Measurements from ENCODE around the gene AADACL3.
"Not testable (repeated sequence)": the region's sequence is repeated elsewhere in the genome, so short reads cannot be mapped to it uniquely, and the experiment has no call there.

Gene AADACL3

DNA sequence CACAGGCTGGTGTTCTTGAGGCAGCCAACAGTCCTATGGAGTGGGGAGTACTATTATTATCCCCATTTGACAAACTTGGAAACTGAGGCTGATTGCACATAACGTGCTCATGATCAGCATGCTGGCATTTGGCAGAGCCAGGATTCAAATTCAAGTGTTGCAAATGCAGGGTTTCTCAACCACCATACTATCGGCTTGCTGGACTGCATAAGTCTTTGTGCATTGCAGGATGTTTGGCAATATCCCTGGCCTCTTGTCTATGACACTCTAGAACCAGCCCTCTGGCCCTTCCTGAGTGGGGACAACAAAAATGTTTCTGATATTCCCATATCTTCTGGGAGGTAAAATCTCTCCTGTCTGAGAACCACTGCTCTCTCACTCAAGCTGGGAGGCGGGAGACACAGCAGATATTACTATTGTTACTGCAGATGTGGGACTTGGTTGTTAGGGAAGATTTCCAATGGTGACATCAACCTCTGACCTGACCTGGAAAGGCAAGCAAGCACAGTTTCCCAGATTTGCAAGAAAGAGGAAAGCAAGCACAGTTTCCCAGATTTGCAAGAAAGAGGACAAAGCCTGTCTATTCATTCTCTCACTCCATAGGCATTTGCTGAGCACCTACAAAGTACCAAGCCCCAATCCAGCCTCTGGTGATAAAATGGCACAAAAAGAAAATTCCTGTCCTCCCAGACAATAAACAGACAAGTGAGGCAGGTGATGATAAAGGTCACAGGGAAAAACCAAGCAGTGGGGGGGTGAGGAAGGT lies 1.0 kb upstream of the AADACL3 start:
- no peak for DNase-seq (ENCODE audit: low read depth)

DNA sequence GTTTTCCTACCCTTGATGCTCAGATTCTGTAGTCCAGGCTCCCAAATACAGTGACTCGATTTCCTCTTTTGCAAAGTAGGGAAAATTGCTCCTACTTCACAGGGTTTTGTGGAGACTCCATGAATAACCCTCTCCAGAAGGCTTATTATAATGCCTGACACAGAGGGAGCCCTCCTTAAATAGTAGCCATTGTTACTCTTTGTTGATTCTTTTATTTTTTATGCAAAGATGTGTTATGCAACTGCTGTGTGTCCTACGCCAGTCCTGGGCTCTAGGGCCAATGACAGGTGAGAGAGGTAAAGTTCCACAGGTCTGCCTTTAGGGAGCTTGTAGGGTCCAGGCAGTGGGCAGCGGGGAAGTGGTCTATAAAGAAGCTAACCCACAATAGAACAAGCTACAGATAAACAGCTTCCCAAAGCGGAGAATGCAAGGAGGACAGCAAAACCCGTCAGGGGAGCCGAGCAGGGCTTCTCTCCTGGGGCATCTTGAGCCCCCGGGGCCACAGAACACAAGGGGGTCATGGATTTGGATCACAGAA lies 1.5 kb downstream of the AADACL3 start:
- DNase-seq (ENCODE audit: low read depth) = no peak

DNA sequence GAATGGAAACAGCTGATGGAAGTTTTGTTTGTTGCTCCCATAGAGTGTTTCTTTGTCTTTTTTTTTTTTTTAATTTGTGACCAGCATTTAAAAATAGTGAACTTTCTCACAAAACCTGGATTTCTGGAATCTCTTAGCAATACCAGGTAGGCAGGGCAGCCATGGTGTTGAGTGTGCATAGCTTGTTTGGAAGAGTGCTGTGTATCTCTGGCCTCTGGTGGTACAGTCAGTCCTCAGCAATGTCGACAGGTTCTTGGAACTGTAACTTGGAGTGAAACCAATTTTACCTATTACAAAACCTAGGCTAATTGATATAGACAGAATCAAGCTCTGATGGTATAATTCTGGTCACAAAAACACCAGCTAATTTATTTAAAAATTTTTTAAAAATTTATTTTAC lies 6.7 kb downstream of the AADACL3 start:
- DNase-seq (ENCODE audit: low read depth) = no peak

DNA sequence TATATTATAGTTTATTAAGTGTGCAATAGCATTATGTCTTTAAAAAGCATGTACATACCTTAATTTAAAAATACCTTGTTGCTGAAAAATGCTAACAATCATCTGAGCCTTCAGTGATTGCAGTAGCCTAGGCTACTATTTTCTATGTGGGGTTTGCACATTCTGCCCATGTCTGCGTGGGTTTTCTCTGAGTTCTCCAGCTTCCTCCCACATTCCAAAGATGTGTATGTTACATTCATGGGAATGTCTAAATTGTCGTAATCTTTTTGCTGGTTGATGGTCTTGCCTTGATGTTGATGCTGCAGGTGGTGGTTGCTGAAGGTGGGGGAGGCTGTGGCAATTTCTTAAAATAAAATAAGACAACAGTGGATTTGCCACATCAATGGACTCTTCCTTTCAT lies 12.5 kb downstream of the AADACL3 start:
- DNase-seq (ENCODE audit: low read depth) = no peak

DNA sequence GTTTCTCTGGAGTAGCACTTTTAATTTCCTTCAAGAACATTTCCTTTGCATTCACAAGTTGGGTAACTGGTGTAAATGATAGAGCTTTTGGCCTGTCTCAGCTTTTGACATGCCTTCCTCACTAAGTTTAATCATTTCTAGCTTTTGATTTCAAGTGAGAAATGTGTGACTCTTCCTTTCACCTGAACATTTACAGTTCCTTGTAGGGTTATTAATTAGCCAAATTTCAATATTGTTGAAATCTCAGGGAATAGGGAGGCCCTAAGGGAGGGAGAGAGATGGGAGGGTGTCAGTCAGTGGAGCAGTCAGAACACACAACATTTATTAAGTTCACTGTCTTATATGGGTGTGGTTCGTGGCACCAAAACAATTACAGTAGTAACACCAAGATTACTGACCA lies 14.2 kb downstream of the AADACL3 start:
- no peak for DNase-seq (ENCODE audit: low read depth)

DNA sequence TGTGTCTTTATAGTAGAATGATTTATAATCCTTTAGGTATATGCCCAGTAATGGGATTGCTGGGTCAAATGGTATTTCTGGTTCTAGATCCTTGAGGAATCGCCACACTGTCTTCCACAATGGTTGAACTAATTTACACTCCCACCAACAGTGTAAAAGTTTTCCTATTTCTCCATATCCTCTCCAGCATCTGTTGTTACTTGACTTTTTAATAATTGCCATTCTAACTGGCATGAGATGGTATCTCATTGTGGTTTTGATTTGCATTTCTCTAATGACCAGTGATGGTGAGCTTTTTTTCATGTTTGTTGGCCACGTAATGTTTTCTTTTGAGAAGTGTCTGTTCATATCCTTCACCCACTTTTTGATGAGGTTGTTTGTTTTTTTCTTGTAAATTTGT lies 15.2 kb downstream of the AADACL3 start:
- not testable (repeated sequence) for DNase-seq (ENCODE audit: low read depth)

DNA sequence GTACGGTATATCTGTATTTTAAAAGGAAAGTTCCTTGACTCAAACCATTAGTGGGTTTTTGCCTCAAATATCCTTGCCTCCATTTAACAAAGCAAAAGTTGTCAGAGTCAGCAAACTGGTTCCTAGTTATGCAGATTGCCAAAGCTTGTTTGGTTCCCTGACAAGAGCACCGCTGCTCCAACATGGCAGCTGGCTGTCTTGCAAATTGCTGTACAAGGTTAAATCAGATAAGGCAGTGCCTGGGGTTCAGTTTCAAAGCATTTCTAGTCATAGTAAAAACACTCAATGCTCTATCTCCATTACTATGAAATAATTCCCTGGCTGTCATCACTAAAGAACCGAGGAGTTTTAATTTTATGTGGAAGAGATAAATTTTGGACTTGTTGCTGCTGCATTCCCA lies 18.7 kb downstream of the AADACL3 start:
- no peak for DNase-seq (ENCODE audit: low read depth)

DNA sequence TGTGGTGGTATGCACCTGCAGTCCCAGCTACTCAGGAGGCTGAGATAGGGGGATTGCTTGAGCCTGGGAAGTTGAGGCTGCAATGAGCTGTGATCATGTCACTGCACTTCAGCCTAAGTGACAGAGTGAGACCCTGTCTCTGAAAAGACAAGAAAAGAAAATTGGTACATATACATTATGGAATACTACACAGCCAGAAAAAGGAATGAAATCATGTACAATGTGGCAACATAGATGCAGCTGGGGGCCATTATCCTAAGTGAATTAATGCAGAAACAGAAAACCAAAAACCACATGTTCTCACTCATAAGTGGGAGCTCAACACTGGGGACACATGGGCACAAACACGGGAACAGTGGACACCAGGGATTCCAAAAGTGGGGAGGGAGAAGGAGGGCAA lies 23.0 kb downstream of the AADACL3 start:
- DNase-seq (ENCODE audit: low read depth) = no peak

DNA sequence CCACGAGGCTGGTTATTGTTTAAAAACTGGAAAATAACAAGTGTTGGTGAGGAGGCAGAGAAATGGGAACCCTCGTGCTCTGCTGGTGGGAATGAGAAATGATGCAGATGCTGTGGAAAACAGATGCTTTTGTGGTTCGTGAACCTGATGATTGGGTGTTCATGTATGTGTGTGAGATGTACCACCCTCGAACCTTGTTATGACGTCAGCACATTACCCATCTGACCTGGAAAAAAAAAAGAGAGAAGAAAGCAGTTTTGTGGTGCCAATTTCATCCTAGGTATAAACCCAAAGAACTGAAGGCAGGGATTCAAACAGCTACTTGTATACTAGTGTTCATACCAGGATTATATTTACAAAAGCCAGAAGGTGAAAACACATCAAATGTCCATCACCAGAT lies 23.7 kb downstream of the AADACL3 start:
- no peak for DNase-seq (ENCODE audit: low read depth)

DNA sequence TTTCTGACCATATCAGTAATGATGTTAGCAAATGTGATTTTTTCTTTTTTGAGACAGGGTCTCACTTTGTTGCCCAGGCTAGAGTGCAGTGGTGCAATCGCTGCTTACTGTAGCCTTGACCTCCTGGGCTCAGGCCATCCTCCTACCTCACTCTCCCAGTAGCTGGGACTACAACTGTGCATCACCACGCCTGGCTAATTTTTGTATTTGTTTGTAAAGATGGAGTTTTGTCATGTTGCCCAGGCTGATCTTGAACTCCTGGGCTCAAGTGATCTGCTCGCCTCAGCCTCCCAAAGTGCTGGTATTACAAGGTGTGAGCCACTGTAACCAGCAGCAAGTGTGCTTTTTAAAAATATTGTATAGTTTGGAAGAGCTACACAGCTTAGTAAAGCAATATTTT lies 26.0 kb downstream of the AADACL3 start:
- no peak for DNase-seq (ENCODE audit: low read depth)

DNA sequence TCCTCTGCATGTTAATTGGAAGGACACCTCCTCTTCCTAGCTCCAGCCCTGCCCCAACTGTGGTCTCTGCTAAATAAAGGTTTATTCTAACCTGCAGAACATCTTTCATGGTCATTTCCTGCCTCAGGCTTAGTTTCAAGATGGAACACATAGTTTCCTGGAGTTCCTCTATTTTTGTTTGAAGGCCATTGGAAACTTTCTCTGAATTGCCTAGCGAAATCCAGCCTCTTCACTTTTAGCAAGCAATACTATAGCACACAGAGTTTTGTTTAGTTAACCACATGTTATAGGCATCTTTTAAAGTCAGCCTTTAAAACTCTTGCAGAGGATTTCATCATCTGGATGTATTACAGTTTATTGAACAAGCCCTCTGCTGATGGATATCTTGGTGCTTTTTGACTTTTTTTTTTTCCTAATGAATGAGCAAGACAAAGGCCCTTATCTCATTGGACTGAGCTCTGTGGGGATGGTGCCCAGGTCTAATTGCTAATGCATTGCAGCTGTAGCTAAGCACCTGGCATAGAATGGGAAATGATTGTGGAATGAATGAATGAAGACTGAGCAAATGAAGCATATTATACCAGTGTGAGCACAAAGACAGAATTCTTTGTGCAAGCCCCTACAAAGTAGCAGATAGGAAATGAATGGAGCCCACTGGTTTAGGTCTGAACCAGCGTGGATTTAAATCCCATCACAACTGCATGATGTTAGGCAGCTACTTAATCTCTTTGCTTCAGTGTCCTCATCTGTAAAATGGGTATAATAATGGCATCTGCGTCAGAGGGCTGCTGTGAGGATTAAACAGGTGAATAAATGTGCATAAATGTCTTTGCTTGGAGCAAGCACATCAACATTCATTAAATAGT lies 29.4 kb downstream of the AADACL3 start:
- DNase-seq (ENCODE audit: low read depth) = no peak

DNA sequence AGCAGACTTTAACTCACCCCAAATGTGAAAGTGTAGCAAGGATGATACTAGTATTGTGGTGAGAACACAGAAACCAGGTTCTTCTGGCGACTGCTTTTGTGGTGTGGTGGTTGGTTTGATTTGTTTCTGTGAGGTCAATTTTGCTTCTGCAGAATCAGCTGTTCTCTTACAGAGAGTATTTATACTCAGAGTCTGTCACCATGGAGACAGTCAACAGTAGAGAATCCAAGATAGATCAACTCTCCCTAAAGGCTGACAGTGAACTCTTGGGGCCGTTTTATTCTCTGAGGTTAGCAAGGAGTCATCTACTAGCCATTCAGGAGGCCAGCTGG lies 30.0 kb downstream of the AADACL3 start, which contains the start of gene CFAP107:
TSS of gene CFAP107 (plus strand) at position 209 of the 332 bp plus-strand sequence. CDS start 231 bp downstream, outside the sequence.
- no peak for DNase-seq (ENCODE audit: low read depth)

DNA sequence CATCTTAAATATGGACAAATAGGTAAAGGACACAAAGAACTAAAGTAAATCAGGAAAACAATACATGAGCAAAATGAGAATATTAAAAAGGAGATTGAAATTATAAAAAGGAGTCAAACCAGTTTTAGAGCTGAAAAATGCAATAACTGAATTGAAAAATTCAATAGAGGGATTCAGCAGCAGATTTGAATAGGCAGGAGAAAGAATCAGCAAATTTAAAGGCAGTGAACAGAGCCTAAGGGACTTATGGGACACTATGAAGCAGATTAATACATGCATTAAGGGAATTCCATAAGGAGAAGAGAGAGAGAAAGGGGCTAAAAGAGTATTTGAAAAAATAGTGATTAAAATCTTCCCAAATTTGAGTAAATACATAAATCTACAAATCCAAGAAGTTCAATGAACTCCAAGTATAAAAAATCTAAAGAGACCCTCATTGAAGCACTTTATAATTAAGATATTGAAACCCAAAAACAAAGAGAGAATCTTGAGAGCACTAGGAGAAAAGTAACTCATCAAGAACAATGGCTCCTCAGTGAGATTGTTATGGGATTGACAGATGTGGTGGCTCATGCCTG lies 33.0 kb downstream of the AADACL3 start:
- DNase-seq (ENCODE audit: low read depth) = no peak

DNA sequence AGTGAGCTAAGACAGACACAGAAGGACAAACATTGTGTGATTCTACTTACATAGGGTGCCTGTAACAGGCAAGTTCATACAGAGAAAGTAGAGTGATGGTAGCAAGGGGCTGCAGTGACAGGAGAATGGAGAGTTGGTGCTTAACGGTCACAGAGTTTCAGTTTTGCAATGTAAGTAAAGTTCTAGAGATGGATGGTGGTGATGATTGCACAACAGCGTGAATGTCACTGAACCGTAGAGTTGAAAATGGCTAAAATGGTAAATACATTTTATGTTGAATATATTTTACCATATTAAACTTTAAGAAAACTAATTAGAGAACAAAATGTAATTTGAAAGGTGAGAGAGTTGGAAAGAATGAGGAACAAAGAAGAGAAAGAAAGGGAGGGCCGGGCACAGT lies 38.8 kb downstream of the AADACL3 start:
- no peak for DNase-seq (ENCODE audit: low read depth)

DNA sequence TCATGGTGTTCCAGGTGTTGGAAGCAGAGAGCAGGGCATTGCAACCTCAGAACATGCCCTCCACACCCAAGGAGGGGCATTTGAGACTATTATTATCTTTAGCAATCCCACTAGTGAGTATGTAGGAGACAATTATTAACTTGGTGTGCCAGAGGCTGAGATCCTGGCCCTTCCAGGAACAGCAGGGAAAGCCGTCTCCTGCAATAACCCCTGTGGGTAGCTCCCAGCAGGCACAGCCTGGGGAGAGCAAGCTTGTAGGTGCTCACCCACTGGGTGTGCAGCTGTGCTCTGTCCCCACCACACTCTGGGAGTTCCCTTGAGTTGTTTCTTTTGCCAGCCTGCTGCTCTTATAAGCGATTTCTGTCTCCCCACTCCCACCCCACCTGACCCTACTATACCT lies 40.4 kb downstream of the AADACL3 start:
- DNase-seq (ENCODE audit: low read depth) = no peak

DNA sequence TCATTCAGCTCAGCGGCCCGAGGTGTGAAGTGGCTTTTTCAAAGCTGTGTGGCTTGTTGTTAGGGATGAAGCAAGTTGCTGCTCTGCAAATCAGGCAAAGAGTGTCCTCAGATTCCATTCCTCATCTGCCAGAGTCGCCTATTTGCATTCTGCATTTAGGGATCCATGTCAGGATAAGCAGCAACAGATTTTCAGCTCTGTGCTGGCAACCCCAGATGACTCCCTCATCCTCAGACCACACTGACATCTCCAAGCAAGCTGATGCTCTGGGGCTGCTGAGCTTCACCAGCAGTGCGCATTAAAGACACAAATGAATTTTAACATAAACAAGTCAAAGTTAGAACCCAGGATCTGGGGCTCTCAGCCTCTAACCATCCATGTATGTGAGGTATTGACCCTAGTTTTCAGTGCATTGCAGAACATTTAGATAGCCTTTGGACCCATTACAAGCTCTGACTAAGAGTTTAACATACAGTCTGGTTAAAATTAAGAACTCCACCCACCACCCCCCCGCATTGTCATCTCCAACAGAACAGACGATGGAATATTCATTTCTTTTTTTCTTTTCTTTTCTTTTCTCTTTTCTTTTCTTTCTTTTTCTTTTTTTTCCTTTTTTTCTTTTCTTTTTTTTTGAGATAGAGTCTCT lies 41.0 kb downstream of the AADACL3 start:
- no peak for DNase-seq (ENCODE audit: low read depth)

DNA sequence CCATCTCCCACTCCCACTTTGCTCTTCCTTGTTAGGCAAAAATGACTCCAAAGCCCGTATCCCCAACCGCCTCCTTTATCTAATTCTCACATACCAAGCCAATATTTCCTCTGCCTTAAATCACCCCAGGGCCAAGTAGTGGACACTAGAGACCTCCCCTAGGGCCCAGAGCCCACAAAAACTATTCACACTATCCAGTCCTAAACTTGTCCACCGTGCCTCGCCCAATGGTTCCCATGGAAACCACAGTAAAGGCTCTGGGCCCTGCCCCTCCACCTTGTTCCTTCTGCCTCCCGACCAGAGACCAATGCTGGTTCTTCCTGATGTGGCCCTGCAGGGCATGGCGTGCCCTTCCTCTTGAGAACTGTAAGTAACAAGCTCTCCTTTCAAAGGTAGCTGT lies 41.9 kb downstream of the AADACL3 start:
- no peak for DNase-seq (ENCODE audit: low read depth)

DNA sequence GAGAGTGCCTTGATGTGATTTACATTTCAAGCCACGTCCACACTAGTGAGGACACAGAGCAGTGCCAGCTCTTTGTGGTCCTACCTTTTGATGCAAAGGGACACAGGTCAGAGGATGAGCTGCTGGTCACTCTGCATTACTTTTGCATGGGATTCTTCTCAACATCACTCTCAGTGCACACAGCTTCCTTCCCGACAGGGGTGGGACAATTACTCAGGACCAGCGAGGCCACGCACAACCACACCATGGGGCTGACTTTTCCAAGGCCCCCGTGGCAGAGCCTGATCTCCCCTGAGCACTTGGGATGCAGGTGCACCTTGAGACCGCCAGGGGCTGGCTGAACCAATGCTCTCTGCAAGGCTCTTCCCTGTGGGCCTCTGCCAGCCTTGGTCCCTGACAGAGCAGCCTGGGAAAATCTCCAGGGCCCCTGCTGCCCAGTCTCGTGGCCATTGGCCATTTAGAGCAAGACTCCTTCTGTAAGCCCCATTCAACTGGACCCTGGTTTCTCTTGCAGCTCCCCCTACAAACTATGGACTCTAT lies 44.4 kb downstream of the AADACL3 start:
- no peak for DNase-seq (ENCODE audit: low read depth)

DNA sequence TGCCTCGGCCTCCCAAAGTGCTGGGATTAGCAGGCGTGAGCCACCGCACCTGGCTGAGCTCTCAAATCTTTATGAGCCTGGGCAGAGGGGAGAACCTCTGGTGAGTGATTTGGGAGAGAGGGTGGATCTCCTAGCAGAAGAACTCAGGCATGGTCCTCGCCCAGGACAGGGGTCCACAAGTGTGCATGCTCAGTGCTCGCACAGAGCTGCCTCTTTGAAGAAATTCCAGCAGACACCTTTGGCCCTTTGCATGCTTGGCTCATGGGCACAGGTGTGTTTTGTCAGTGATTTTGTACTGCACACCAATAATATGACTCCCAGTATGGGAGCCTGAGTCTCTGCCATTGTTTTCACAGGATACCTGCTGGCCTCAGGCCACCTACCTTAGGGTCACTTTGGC lies 45.9 kb downstream of the AADACL3 start:
- DNase-seq (ENCODE audit: low read depth) = no peak

DNA sequence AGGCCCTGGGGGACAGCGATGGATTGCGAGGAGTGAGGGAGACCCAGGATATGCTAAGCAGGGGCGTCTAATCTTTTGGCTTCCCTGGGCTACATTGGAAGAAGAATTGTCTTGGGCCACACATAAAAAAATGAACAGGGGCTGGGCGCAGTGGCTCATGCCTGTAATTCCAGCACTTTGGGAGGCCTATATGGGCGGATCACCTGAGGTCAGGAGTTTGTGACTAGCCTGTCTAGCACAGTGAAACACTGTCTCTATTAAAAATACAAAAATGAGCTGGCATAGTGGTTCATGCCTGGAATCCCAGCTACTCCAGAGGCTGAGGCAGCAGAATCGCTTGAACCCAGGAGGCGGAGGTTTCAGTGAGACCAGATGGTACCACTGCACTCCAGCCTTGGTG lies 46.9 kb downstream of the AADACL3 start:
- DNase-seq (ENCODE audit: low read depth) = no peak

DNA sequence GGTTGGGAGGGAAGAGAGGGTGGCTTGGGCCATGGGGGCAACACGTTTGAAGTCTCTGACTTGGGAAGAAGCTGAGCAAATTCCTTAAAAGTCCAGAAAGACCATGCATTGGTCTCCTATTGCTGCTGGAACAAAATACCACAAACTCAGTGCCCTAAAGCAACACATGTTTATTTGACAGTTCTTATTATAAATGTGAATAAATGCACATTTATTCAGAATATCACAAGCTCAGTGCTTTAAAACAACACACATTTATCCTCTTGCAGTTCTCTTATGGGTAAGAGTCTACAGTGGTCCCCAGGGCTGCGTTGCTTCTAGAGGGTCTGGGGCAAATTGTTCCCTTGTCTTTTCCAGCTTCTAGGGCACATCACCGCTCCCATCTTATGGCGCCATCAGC lies 47.6 kb downstream of the AADACL3 start:
- no peak for DNase-seq (ENCODE audit: low read depth)

DNA sequence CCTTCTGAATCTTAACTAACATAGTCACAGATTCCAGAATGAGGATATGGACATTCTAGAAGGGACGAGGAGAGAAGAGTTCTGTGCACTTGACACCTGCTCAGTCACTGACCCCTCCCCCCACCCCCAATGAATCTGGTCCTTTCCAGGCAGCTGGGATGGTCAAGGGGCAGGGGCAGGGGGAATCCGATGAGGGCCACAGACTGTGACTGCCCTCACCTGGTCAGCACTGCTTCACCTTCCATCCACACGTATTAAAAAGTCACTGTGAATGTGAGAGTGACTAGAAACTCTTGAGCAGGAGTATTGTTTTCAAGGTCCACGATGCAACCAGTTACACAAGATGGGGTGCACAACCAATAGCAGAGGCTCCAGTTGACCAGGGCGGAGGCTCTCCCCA lies 48.1 kb downstream of the AADACL3 start:
- DNase-seq (ENCODE audit: low read depth) = no peak
